Breast epithelium (tissue), 4 donors: ENCODE data around the gene HIVEP3. TPM values are rescaled to one million over a fixed set of nuclear protein-coding genes. Genes with fewer than 3 reads are reported as not detected.
A peak's percentile ranks its signal among the peaks of the same experiment; 100 is the strongest.

Source experiments
- DNase-seq, 2 donors: peaks; one replicate each; pipeline ENCODE4 v3.0.0-alpha.2; 2019; ENCODE audit warnings: low spot score in 2 of 2
- H3K27ac ChIP-seq, 2 donors: fragments of 200-600 bp; sonication (generic) in 1 of 2; one replicate each; pipeline ENCODE4 v1.5.1; 2016 to 2019; ENCODE audit warnings: mild to moderate bottlenecking in 1 of 2
- H3K27me3 ChIP-seq, 2 donors: fragments of 200-600 bp; sonication (generic) in 1 of 2; one replicate each; pipeline versions ENCODE4 v1.5.1 to v1.6.0; 2017 to 2019; ENCODE audit warnings: control low read depth in 1 of 2, mild to moderate bottlenecking in 1 of 2
- H3K36me3 ChIP-seq: fragments of 200-600 bp; one replicate; pipeline ENCODE4 v1.5.1; 2019
- H3K4me1 ChIP-seq, 2 donors: fragments of 200-600 bp; sonication (generic); one replicate each; pipeline ENCODE4 v1.5.1; 2016 to 2019; ENCODE audit warnings: control low read depth in 1 of 2
- H3K4me3 ChIP-seq, 3 donors: fragments of 200-600 bp; sonication (generic); 1 replicate in 2 of 3; 2 replicates in 1 of 3; pipeline ENCODE4 v1.5.1; 2016 to 2019; ENCODE audit warnings: mild to moderate bottlenecking in 3 of 3, moderate library complexity in 2 of 3
- H3K9me3 ChIP-seq, 2 donors: fragments of 200-600 bp; sonication (generic) in 1 of 2; one replicate each; pipeline ENCODE4 v1.5.1; 2016 to 2019; ENCODE audit warnings: control low read depth in 1 of 2
- POLR2A ChIP-seq: fragments of 450-650 bp; IDR thresholded peaks from one replicate; pipeline ENCODE4 v1.6.1; 2016; ENCODE audit warnings: antibody characterized with exemption, mild to moderate bottlenecking, moderate library complexity
- POLR2AphosphoS5 ChIP-seq, 3 donors: sonication (generic); formaldehyde crosslinking; IDR thresholded peaks; one replicate each; pipeline ENCODE4 v1.6.1; 2017; ENCODE audit warnings: antibody characterized with exemption in 3 of 3
- intact Hi-C: fragments of 100-400 bp; cut with DNase I; formaldehyde crosslinking; loops from one replicate; pipeline ENCODE4 v1.15.1; 2023; ENCODE audit warnings: low total_unique reads
- total RNA-seq, 3 donors: library from RNA; depleted of rRNA; stranded (reverse); fragments of >200 nt; gene quantifications; one replicate each; pipeline ENCODE4 v1.1.0, GENCODE V29; 2016
- TF ChIP-seq, protein P1 (sequence below), 3 donors: fragments of 450-650 bp; IDR thresholded peaks; one replicate each; pipeline ENCODE4 v1.5.1; 2016 to 2017; ENCODE audit warnings: antibody characterized with exemption in 3 of 3, mild to moderate bottlenecking in 3 of 3, moderate library complexity in 3 of 3

The HIVEP3 gene
- total RNA-seq, 3 donors from 2014 or later, result 3.5 to 13.5 (median 9.2) TPM

DNA sequence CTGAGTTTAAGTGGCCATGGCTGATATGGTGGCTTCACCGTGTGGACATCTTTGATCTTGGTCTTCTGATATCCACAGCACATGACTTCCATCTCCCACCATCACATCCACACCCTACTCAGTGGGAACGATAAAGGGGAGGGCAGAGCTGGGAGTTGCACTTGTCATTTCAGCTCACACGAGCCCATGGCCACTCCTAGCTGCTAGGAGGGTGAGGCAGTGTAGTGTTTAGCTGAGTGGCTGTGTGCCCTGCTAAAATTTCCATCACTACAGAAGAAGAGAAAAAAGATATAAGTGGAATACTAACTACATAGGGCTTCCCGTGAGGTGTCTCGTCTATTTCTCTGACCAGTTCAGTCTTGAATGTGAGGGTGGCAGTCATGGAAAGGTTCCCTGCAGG is 310.9 kb downstream of the HIVEP3 start:
- TF ChIP-seq POLR2AphosphoS5 (IDR thresholded peaks at IDR 0.05) (no peak), POLR2A (no peak)
- TF ChIP-seq, protein P1, sequence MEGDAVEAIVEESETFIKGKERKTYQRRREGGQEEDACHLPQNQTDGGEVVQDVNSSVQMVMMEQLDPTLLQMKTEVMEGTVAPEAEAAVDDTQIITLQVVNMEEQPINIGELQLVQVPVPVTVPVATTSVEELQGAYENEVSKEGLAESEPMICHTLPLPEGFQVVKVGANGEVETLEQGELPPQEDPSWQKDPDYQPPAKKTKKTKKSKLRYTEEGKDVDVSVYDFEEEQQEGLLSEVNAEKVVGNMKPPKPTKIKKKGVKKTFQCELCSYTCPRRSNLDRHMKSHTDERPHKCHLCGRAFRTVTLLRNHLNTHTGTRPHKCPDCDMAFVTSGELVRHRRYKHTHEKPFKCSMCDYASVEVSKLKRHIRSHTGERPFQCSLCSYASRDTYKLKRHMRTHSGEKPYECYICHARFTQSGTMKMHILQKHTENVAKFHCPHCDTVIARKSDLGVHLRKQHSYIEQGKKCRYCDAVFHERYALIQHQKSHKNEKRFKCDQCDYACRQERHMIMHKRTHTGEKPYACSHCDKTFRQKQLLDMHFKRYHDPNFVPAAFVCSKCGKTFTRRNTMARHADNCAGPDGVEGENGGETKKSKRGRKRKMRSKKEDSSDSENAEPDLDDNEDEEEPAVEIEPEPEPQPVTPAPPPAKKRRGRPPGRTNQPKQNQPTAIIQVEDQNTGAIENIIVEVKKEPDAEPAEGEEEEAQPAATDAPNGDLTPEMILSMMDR (IDR thresholded peaks at IDR 0.05), result no peak
- intact Hi-C loops, result no loop called here
- no peaks in the 10 kb centered on the region for H3K9me3 ChIP-seq
- H3K4me3 ChIP-seq, result no peak overlapping the region
- no peaks in the 10 kb centered on the region for H3K36me3 ChIP-seq
- no peaks in the 10 kb centered on the region for H3K4me1 ChIP-seq
- no peak overlapping the region for H3K27ac ChIP-seq
- no peak for DNase-seq
- H3K27me3 ChIP-seq, result no peaks in the 10 kb centered on the region

DNA sequence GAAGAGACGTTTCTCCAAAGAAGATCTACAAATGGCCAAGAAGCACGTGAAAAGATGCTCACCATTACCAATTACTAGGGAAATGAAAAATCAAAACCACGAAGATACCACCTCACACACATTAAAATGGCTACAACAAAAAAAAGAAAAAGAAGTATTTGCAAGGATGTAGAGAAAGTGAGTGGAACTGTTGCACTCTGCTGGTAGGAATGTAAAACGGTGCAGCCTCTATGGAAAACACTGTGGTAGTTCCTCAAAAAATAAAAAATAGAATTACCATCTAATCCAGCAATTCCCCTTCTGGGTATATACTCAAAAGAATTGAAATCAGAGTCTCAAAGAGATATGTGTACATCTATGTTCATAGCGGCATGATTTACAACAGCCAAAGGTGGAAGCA is 318.8 kb downstream of the HIVEP3 start:
- no peaks in the 10 kb centered on the region for H3K36me3 ChIP-seq
- no peaks in the 10 kb centered on the region for H3K9me3 ChIP-seq
- no peaks in the 10 kb centered on the region for H3K27me3 ChIP-seq
- H3K4me1 ChIP-seq, result no peaks in the 10 kb centered on the region
- intact Hi-C loops, result no loop called here
- no peak overlapping the region for H3K27ac ChIP-seq
- H3K4me3 ChIP-seq, result no peak overlapping the region
- DNase-seq, result no peak
- TF ChIP-seq POLR2AphosphoS5 (IDR thresholded peaks at IDR 0.05) (no peak), POLR2A (no peak)
- TF ChIP-seq, protein P1 (IDR thresholded peaks at IDR 0.05), result peak in 2 of 3 donors; percentile 17 to 20

DNA sequence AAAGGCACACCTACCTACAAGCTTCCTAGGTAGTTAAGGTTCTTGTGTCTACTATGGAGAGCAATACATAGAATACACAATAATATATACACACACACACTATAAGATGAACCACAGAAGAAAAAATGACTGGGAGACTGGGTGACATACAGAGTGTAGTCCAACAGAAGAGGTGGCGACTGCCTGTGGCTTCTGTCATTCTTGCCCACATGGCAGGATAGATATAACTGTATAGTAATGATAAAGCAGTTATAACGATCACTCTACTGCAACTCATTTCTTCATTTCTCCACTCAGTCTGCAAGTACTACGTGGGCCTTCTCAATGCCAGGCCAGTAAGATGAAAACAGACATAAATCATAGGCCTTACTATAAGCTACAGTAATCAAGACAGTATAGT is 320.4 kb downstream of the HIVEP3 start:
- Histone ChIP-seq H3K9me3 (no peaks in the 10 kb centered on the region), H3K4me1 (no peaks in the 10 kb centered on the region), H3K27me3 (no peaks in the 10 kb centered on the region), H3K4me3 (no peak overlapping the region), H3K27ac (no peak overlapping the region), H3K36me3 (no peaks in the 10 kb centered on the region)
- no peak for DNase-seq
- intact Hi-C loops, result no loop called here
- TF ChIP-seq, protein P1 (IDR thresholded peaks at IDR 0.05), result no peak
- no peak for TF ChIP-seq POLR2A
- no peak for TF ChIP-seq POLR2AphosphoS5 (IDR thresholded peaks at IDR 0.05)

DNA sequence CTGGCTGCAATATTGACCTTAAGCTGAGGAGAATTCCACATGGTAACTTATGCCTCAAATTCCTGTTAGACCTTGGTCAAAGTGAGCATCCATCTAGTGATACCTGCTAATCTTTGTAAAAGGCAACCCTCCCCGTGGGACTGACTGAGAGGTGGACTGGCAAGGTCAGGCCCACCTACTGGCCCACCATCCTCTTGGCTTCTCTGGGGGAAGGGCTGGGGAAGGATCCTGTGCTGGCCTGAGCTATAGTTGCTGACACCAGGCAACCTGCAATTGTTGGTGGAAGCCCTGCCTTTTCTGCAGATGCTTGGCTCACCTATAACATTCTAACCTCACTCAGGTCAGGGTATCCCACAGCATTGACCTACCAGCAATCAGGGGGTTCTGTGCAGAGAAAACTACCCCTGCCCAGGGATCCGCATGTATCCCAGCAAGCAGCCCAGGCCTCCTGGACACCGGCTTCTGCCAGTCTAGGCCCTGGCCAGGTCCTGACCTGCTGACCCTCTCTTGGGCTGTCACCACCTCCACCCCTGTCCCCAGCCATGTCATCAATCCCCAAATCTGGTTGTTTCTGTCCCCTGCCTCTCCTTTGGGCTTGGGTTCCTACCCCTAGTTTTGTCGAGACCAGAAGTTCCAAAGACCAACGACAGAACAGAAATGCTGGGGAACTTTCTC is 326.1 kb downstream of the HIVEP3 start:
- H3K36me3 ChIP-seq, result no peaks in the 10 kb centered on the region
- TF ChIP-seq POLR2A, result no peak
- TF ChIP-seq, protein P1 (IDR thresholded peaks at IDR 0.05), result no peak
- no peak for TF ChIP-seq POLR2AphosphoS5 (IDR thresholded peaks at IDR 0.05)
- no peaks in the 10 kb centered on the region for H3K4me1 ChIP-seq
- intact Hi-C loops, result loop anchor here (5.0 kb wide), 1 partner anchor 1560 kb away; no protein-coding TSS in a partner anchor
- H3K9me3 ChIP-seq, result no peaks in the 10 kb centered on the region
- H3K27ac ChIP-seq, result no peak overlapping the region
- DNase-seq, result no peak
- no peaks in the 10 kb centered on the region for H3K27me3 ChIP-seq
- H3K4me3 ChIP-seq, result no peak overlapping the region

DNA sequence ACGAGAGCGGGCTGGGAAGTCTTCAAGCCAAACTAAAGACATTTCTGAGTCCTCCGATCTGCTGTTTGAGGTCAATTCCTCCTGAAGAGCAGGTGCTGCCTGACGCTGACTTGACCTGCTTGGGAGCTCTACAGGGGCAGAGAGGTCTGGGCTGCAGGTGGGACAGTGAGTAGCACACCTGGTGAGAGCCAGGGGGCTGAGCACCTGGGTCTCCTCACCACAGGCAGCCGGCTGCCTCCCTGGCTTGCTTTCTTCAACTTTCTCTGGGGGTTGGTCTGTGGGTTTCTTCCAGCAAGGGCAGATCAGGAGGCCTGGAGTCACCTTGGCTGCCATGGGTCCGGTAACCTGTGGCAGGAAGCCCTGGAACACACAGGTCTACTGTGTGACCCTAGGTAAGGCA is 326.8 kb downstream of the HIVEP3 start:
- Histone ChIP-seq H3K9me3 (no peaks in the 10 kb centered on the region), H3K4me1 (no peaks in the 10 kb centered on the region), H3K4me3 (no peak overlapping the region), H3K27me3 (no peaks in the 10 kb centered on the region), H3K27ac (no peak overlapping the region), H3K36me3 (no peaks in the 10 kb centered on the region)
- no peak for DNase-seq
- intact Hi-C loops, result loop anchor here (5.0 kb wide), 1 partner anchor 1560 kb away; no protein-coding TSS in a partner anchor
- TF ChIP-seq POLR2AphosphoS5 (IDR thresholded peaks at IDR 0.05) (no peak), POLR2A (no peak)
- TF ChIP-seq, protein P1 (IDR thresholded peaks at IDR 0.05), result no peak
